ENCODE results near the gene FRMPD1.

DNA sequence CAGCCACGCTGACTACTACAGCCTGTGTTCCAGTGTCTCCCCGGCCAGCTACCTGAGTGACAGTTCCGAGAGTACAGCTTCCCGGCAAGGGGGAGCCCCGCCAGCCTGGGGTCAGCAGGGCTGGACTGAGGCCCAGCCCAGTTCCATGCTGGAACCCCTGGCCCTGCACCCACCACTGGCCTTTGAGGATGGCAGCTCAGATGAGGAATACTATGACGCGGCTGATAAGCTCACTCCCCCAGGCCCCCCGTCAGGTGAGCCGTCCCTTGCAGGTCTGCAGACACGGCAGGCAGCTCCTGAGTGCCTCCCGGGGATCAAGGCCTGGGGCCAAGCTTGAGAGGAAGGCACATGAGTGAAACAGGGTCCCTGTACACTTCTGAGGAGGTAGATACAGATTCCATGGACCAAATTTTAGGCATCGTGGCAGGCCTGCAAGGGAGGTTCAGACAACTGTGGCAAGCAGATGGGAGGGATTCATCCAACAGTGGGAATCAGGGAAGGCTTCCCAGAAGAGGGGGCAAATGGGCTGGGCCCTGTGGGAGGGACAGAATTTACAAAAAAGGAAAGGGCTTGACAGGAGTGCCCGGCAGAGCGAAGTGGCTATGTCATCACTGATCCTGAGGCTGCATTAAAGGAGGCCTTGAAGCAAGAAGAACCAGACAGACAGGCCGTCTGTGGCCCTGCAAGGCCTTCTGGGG lies 90.0 kb downstream of the FRMPD1 start:
- no peak for TF ChIP-seq POLR2A (IDR thresholded peaks at IDR 0.05; ENCODE audit: low read length)
- no peak for TF ChIP-seq GATA1 (IDR thresholded peaks at IDR 0.05; ENCODE audit: low read depth, low read length)

Measured in erythroblast (primary cell).